GM12801 (cell line): ENCODE data around the gene C14orf180.

ENCODE experiments used
- CTCF ChIP-seq: IDR thresholded peaks from one replicate; pipeline ENCODE4 v1.5.1; 2011; ENCODE audit warnings: control low read depth; ENCODE audit not compliant: insufficient read length; ENCODE audit errors: extremely low read depth

Gene C14orf180

GRCh38 chr14:104579507-104579906 is at the start of gene C14orf180:
Gene C14orf180, plus strand, starts transcription at chr14:104579764. Its CDS starts 6,667 bp downstream, at chr14:104586431.
- TF ChIP-seq CTCF = no peak

GRCh38 chr14:104530646-104531045 is 48.9 kb upstream of the C14orf180 start:
- no peak for TF ChIP-seq CTCF

- TF ChIP-seq CTCF = no peak
Measured at GRCh38 chr14:104531421-104532190, 48.0 kb upstream of the C14orf180 start.

GRCh38 chr14:104532191-104532555 is 47.4 kb upstream of the C14orf180 start:
- no peak for TF ChIP-seq CTCF

- no peak for TF ChIP-seq CTCF
Measured at GRCh38 chr14:104534036-104534435, 45.5 kb upstream of the C14orf180 start.

GRCh38 chr14:104536942-104537612 is 42.5 kb upstream of the C14orf180 start:
- no peak for TF ChIP-seq CTCF

- TF ChIP-seq CTCF = no peak
Measured at GRCh38 chr14:104537613-104537988, 42.0 kb upstream of the C14orf180 start.
